ENCODE data around the gene PPP1R9B.

DNA sequence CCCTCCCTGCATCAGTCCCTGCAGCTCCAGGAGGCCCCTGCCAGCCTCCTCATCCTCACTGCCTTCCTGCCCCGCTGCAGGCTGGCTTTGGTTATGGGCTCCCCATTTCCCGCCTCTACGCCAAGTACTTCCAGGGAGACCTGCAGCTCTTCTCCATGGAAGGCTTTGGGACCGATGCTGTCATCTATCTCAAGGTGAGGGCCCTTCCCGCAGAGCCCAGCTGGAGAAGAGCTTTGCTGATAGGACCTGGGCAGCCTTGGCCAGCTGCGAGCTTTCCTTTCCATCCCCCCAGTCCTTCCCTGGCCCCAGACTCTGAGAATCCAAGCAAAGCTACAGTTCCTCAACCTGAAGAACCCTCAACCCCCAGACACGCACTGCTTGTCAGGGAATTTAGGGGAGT, 41.3 kb downstream of the PPP1R9B start:
- TF ChIP-seq, protein P1, sequence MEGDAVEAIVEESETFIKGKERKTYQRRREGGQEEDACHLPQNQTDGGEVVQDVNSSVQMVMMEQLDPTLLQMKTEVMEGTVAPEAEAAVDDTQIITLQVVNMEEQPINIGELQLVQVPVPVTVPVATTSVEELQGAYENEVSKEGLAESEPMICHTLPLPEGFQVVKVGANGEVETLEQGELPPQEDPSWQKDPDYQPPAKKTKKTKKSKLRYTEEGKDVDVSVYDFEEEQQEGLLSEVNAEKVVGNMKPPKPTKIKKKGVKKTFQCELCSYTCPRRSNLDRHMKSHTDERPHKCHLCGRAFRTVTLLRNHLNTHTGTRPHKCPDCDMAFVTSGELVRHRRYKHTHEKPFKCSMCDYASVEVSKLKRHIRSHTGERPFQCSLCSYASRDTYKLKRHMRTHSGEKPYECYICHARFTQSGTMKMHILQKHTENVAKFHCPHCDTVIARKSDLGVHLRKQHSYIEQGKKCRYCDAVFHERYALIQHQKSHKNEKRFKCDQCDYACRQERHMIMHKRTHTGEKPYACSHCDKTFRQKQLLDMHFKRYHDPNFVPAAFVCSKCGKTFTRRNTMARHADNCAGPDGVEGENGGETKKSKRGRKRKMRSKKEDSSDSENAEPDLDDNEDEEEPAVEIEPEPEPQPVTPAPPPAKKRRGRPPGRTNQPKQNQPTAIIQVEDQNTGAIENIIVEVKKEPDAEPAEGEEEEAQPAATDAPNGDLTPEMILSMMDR (IDR thresholded peaks at IDR 0.05), result no peak
- TF ChIP-seq POLR2A (IDR thresholded peaks at IDR 0.05) (no peak), EP300 (IDR thresholded peaks at IDR 0.05) (no peak)

All from tibial nerve (tissue), 4 donors.